ENCODE results near the gene CUTC. TPM values are rescaled to one million over a fixed set of nuclear protein-coding genes. Genes with fewer than 3 reads are reported as not detected.

The CUTC gene
- total RNA-seq, 1 experiment from 2014 or later = 53.6 TPM

GRCh38 chr10:99740260-99740659 is 8.2 kb downstream of the CUTC start:
- H3K36me3 ChIP-seq (ENCODE audit: control insufficient read depth in 1 of 2, insufficient read depth in 2 of 2, low read length in 2 of 2) = peaks cover 87 to 92% of the 10 kb centered on the region in 2 experiments
- no peak overlapping the region for H2AFZ ChIP-seq (ENCODE audit: low read depth, low read length, poor library complexity, severe bottlenecking)
- H3K4me1 ChIP-seq (ENCODE audit: control insufficient read depth in 1 of 2, insufficient read depth in 2 of 2, low read length in 2 of 2) = peaks cover 15 to 30% of the 10 kb centered on the region in 2 experiments
- TSS peak; percentile 0 for BruUV-seq (replicated peaks)
- DNase-seq (ENCODE audit: low read depth, low spot score) = no peak
- H3K9ac ChIP-seq (ENCODE audit: low read length) = no peak overlapping the region
- H3K4me3 ChIP-seq (replicated peaks in 1 of 2; ENCODE audit: low read depth in 1 of 2, low read length in 2 of 2) = no peak overlapping the region
- no peaks in the 10 kb centered on the region for H3K27me3 ChIP-seq (ENCODE audit: insufficient read depth, low read length)
- H3K79me2 ChIP-seq (ENCODE audit: insufficient read depth, low read length) = peaks cover 79% of the 10 kb centered on the region
- ATAC-seq = no peak
- no peaks in the 10 kb centered on the region for H3K9me2 ChIP-seq (ENCODE audit: insufficient read depth)
- ChIA-PET POLR2A (interaction anchor here (0.8 to 1.4 kb wide), 2 partner anchors 9 to 34 kb away, joined by 4 to 5 read pairs; no protein-coding TSS in a partner anchor), RAD21 (ENCODE audit: low non-redundant PET in 1 of 2, low total read pairs in 2 of 2, uncharacterized antibody in 2 of 2, unreplicated experiment in 2 of 2) (no interaction called here), CTCF (no interaction called here)
- H3K27ac ChIP-seq (ENCODE audit: low read depth, low read length) = no peak overlapping the region
- peaks cover 10 to 26% of the 10 kb centered on the region in 2 experiments; a peak in 3 of 4 replicates for H3K9me3 ChIP-seq (ENCODE audit: control insufficient read depth in 1 of 2, insufficient read depth in 1 of 2, low read depth in 1 of 2, low read length in 2 of 2)
- TF ChIP-seq RAD21 (IDR thresholded peaks at IDR 0.05; ENCODE audit: low read depth) (no peak), ZNF274 (IDR thresholded peaks at IDR 0.05; ENCODE audit: low read depth, low read length) (no peak), ATF3 (IDR thresholded peaks at IDR 0.05) (no peak), EGR1 (IDR thresholded peaks at IDR 0.05; ENCODE audit: low read depth) (no peak), POLR2A (IDR thresholded peaks at IDR 0.05; ENCODE audit: borderline replicate concordance, extremely low read depth, insufficient read depth, insufficient read length) (no peak), EZH2phosphoT487 (IDR thresholded peaks at IDR 0.05; ENCODE audit: borderline replicate concordance) (no peak), ZFX (IDR thresholded peaks at IDR 0.05) (no peak), SIN3A (IDR thresholded peaks at IDR 0.05; ENCODE audit: low read depth) (no peak)
- TF ChIP-seq, protein P1, sequence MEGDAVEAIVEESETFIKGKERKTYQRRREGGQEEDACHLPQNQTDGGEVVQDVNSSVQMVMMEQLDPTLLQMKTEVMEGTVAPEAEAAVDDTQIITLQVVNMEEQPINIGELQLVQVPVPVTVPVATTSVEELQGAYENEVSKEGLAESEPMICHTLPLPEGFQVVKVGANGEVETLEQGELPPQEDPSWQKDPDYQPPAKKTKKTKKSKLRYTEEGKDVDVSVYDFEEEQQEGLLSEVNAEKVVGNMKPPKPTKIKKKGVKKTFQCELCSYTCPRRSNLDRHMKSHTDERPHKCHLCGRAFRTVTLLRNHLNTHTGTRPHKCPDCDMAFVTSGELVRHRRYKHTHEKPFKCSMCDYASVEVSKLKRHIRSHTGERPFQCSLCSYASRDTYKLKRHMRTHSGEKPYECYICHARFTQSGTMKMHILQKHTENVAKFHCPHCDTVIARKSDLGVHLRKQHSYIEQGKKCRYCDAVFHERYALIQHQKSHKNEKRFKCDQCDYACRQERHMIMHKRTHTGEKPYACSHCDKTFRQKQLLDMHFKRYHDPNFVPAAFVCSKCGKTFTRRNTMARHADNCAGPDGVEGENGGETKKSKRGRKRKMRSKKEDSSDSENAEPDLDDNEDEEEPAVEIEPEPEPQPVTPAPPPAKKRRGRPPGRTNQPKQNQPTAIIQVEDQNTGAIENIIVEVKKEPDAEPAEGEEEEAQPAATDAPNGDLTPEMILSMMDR (IDR thresholded peaks at IDR 0.05 in 2 of 3, conservative IDR thresholded peaks at IDR 0.05 in 1 of 3; ENCODE audit: borderline replicate concordance in 1 of 3, insufficient read depth in 1 of 3, low read depth in 2 of 3, low read length in 2 of 3) = no peak
- TF ChIP-seq, protein P2, sequence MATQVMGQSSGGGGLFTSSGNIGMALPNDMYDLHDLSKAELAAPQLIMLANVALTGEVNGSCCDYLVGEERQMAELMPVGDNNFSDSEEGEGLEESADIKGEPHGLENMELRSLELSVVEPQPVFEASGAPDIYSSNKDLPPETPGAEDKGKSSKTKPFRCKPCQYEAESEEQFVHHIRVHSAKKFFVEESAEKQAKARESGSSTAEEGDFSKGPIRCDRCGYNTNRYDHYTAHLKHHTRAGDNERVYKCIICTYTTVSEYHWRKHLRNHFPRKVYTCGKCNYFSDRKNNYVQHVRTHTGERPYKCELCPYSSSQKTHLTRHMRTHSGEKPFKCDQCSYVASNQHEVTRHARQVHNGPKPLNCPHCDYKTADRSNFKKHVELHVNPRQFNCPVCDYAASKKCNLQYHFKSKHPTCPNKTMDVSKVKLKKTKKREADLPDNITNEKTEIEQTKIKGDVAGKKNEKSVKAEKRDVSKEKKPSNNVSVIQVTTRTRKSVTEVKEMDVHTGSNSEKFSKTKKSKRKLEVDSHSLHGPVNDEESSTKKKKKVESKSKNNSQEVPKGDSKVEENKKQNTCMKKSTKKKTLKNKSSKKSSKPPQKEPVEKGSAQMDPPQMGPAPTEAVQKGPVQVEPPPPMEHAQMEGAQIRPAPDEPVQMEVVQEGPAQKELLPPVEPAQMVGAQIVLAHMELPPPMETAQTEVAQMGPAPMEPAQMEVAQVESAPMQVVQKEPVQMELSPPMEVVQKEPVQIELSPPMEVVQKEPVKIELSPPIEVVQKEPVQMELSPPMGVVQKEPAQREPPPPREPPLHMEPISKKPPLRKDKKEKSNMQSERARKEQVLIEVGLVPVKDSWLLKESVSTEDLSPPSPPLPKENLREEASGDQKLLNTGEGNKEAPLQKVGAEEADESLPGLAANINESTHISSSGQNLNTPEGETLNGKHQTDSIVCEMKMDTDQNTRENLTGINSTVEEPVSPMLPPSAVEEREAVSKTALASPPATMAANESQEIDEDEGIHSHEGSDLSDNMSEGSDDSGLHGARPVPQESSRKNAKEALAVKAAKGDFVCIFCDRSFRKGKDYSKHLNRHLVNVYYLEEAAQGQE (IDR thresholded peaks at IDR 0.05; ENCODE audit: low read depth) = no peak
- H3K4me2 ChIP-seq (ENCODE audit: low read length) = no peak overlapping the region
- no peaks in the 10 kb centered on the region for H4K20me1 ChIP-seq (ENCODE audit: insufficient read depth)
- intact Hi-C loops (cut with micrococcal nuclease) = no loop called here

Measured in HCT116 (cell line).